K562 (cell line): ENCODE data around the gene WNT7B.

Experiments
- EZH2 ChIP-seq: IDR thresholded peaks from 2 replicates; pipeline ENCODE4 v1.6.1; 2012; ENCODE audit warnings: low read depth, mild to moderate bottlenecking, inconsistent platforms, low read length, borderline replicate concordance
- KDM2B ChIP-seq: fragments of 250-450 bp; sonication (Bioruptor Pico); IDR thresholded peaks from 2 replicates; pipeline ENCODE4 v1.8.0; 2021; ENCODE audit warnings: mild to moderate bottlenecking, moderate library complexity
- TCF3 ChIP-seq: sonication (generic); formaldehyde crosslinking; IDR thresholded peaks from 2 replicates; pipeline ENCODE4 v1.4.0; 2020; ENCODE audit warnings: mild to moderate bottlenecking, missing genetic modification reagents
- U2AF1 ChIP-seq: fragments of 200-400 bp; formaldehyde crosslinking; optimal IDR thresholded peaks from 2 replicates; pipeline ENCODE3; 2017; ENCODE audit warnings: mild to moderate bottlenecking, low read depth, low read length, moderate library complexity
- ZNF445 ChIP-seq: fragments of 250-450 bp; sonication (Bioruptor Pico); IDR thresholded peaks from 2 replicates; pipeline ENCODE4 v1.4.0; 2020; ENCODE audit warnings: low read depth, mild to moderate bottlenecking, moderate library complexity

DNA sequence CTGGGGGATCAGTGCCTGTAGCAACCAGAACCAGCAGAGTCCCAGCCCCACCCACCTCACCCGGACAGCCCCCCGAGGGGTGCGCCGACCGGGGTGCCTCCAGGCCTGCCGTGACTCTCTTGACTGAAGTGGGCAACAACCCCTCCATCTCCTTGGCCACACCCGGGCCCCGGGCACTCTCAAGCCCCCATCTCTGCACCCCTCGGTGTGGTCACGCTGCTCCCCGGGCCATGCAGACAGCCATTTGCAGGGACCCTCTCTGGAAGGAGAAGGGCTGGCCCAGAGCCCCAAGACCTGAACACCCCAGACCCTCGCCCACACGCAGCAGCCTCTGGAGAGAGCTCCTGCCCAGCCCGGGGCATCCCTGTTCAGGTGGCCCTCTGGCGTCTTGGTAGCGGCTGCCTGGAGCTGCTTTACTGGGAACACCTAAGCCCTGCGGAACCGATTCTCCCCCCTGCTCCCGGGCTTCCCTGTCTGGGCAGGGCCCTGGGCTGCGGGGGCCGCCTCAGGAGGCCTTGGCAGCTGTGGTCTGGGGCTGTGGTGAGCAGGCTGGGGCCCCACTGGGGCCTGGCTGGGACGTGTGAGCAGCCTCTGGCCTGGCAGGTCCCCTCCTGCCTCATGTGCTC is 84.9 kb downstream of the WNT7B start:
- TF ChIP-seq KDM2B (CRISPR knock-in tag) (no peak), TCF3 (CRISPR knock-in tag) (no peak), EZH2 (no peak), ZNF445 (CRISPR knock-in tag) (no peak), U2AF1 (no peak)
